ENCODE results near the gene TNPO1.
A peak's percentile ranks its signal among the peaks of the same experiment; 100 is the strongest.

Gene TNPO1

DNA sequence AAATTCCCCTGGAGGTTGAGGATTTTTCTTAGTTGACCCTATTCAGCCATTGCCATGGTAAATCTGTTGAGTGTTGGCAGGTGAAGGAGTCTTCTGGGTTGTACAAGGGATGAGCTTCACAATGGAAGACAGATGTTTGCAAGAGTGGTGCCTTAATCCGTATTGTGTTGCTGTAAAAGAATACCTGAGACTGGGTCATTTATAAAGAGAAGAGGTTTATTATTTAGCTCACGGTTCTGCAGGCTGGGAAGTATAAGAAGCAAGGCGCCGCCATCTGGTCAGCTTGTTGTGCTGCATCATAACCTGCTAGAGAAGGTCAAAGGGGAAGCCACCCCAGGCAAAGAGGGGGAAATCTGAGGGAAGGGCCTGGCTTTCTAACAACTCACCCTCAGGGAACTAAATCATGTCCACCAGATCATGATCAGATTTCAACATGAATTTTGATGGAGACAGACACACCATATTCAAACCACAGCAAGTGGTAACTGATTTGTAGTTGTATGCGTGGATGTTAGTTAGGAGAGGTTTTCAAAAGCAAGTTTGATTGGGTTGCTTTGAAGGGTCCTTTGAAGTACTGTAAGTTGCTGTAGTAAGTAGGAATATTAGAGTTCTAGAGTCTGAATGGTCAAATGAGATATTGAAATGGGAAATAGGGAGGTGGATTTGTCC is 2.5 kb downstream of the TNPO1 start:
- peak; percentile 88 for DNase-seq

GRCh38 chr5:72821776-72822175 is 5.3 kb downstream of the TNPO1 start:
- no peak for DNase-seq

DNA sequence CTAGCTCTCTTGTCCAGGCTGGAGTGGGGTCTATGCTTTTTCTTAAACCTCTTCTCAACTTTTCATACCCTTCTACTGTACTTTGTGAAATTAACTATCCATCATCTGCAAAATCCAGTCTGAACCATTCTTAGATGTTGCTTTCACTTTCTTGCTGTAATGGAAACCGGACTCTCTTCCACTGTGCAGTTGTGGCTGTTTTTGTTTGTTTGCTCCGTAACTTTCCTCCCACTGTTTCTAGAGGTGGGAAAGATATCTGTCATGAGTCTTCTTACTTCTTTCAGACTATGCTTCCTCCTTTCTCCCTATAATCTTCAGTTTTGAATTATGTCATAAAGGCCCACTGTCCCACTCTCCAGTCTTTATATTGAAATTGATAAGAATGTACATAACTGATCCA is 6.5 kb downstream of the TNPO1 start:
- DNase-seq = no peak

GRCh38 chr5:72829707-72830106 is 13.2 kb downstream of the TNPO1 start:
- no peak for DNase-seq

- DNase-seq = no peak
Observed at GRCh38 chr5:72830362-72830761, 13.9 kb downstream of the TNPO1 start.

DNA sequence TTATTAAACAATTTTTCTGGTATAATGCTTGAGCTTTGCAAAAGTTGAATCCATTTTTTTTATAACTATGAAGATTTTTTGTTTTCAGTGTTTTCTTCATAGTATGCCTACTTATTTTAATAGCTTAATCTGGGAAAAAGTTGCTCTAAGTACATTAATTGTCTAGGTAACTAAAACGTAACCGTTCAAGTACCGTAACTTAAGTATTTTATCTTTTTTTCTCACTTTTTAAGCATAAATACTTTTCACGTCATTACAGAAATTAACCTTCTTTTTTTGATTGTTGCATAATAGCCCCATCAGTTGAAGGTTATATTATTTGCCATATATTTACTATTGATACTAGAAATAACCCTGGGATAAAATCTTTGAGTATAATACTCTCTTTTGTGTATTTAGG is 15.2 kb downstream of the TNPO1 start:
- DNase-seq = no peak

DNA sequence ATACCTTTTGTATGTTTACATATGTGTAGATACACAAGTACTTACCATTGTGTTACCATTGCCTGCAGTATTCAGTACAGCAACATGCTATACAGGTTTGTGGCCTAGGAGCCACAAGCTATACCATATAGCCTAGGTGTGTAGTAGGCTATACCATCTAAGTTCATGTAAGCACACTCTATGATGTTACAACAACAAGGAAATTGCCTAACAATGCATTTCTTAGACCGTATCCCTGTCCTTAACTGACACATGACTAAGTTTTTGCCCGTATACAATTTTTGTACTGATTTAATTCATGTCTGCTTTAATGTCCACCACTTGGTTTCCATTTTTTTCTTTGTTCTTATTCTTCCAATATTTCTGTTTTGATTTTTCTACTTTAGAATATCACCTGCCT is 18.5 kb downstream of the TNPO1 start:
- no peak for DNase-seq

GRCh38 chr5:72835633-72836032 is 19.2 kb downstream of the TNPO1 start:
- DNase-seq = no peak

DNA sequence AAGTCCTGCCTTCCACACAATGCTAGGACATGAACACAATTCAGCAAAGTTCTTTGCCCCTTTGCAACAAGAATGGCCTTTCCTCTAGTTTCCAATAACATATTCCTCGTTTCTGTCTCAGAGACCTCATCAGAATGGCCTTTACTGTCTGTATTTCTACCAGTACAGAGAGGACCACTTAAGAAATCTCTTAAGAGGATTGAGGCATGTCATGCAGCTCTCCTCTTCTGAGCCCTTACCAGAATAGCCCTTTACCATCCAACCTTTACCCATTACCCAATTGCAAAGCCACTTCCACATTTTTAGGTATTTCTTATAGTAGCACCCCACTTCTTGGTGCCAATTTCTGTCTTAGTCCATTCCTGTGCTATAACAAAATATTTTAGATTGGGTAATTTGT is 20.3 kb downstream of the TNPO1 start:
- no peak for DNase-seq

DNA sequence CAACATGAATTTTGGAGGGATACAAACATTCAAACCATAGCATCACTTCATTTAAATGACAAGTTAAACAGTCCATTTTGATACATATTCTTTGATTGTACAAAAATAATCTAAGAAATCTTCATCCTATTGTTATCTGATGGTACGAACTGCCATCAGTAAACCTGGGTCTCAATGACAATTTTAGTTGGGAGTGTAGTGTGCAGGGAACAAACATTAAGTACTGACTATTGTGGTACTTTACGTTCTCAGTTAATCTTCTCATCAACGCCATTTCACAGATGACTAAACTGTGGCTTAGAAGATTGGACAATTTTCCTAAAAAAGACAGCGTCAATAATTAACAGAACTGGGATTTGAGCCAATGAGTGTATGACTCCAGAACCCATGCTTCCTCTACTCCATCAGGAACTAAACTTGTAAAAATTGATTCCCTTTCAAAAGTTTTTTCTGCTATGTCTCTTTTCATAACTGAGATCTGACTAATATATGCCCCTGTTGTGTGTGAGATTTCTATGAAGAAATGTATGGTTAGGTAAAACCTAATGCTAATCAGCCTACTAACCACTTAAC is 21.1 kb downstream of the TNPO1 start:
- no peak for DNase-seq

- no peak for DNase-seq
Observed at GRCh38 chr5:72840041-72840440, 23.6 kb downstream of the TNPO1 start.

DNA sequence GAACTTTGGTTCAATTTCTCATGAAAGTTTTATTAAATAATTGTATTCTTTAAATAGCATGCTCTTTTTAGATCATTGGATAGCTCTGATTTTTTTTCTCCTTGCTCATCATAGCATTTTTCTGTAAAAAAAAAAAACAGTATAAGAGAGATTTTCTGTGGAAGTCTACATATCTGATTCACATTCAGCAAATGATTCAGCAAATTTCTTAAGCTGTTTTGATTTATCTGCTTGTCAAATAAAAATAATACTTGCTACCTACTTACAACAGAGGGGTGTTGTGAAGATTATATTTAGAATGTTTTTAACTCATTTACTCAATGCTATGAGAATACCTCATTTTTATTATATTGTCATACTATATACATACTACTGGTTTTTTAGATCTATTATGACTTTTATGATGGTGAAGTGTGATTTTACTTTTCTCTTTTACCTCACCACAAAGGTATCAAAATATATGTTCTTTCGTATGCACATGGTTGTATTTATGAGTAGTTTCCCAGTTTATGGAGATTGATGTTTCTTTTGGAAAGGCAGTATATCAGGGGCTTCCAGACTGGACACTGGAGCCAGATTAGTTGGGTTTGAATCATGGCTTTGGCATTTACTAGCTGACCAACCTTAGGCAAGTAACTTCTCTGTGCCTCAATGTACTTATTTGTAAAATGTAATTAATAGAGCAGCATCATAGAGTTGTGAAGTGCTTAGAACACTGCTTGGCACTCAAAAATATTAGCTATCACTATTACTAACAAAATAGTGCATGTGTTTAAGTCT is 25.5 kb downstream of the TNPO1 start:
- no peak for DNase-seq

DNA sequence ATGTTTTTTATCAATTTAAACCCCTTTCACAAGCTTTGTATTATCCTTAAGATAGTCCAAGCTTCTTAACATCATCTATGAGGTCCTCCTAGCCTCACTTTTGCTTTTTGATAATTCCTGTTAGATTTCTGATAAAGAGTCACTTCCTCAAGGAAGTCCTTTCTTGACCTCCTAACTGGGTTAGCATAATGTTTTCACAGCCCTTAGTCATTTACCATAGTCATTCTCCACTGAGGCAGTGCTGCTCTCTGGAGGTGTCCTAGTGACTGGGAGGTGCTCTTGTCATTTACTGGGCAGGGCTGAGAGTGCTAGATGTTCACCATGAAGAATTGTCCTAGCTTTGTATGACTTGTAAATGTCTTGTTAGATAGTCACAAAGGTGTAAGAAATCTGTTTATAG is 26.4 kb downstream of the TNPO1 start:
- no peak for DNase-seq

- no peak for DNase-seq
Observed at GRCh38 chr5:72844218-72844603, 27.8 kb downstream of the TNPO1 start.

GRCh38 chr5:72845889-72846288 is 29.4 kb downstream of the TNPO1 start:
- no peak for DNase-seq

DNA sequence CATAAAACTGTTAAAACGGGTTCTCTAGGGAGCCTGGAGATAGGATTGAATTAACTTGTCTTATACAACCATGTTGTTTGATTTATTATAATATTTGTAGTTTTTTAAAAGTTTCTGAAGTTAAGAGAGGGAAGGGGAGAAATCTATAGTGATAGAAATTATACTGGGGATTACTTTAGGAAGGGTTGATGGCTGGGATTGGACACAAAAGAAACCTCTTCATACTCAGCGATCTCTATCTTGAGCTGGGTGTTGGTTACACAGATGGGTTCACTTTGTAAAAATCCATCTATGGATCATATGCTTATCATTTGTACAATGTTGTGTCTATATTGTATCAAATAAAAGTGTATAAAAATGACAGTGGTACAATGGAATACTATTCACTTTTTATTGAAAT is 30.0 kb downstream of the TNPO1 start:
- DNase-seq = no peak

DNA sequence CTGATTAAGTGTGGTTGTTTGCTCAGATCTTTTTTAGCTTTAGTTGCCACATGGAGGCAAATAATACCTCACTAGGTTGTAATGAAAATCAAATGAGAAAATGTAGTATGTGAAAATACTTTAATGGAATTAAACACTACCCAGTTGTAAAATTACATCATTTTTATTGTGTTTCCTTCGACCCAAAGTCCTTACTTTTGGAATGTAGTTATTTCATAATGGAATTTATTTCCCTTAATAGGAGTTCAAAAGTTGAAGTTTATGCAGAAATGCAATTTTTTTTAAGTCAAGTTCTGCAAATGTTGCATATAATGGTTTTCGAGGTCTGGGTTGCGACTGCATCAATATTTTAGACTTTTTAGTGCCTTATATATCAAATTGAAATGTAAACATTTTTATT is 31.0 kb downstream of the TNPO1 start:
- DNase-seq = peak; percentile 13

GRCh38 chr5:72847989-72848473 is 31.6 kb downstream of the TNPO1 start:
- peak; percentile 96 for DNase-seq

- peak; percentile 75 for DNase-seq
Observed at GRCh38 chr5:72848474-72849428, 32.3 kb downstream of the TNPO1 start.

- DNase-seq = no peak
Observed at GRCh38 chr5:72849546-72849945, 33.1 kb downstream of the TNPO1 start.

- no peak for DNase-seq
Observed at GRCh38 chr5:72850113-72850512, 33.7 kb downstream of the TNPO1 start.

DNA sequence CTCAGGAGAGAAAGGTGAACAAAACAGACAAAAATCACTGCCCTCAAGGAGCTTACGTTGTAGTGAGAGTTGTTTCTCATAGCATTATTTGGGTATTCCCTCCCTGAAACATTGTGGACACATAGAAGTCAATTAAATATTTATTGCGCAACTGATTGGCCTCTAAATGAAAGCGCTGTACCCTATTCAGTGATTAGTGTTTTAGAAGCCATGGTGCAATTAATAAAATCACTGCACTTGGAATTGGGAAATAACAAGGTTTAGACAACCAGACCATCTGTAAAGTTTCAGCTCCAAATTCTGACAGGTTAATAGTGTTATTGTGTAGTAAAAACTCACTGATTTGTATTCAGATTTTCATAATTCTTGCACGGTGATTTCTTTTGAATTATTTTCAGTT is 35.9 kb downstream of the TNPO1 start:
- DNase-seq = no peak

- no peak for DNase-seq
Observed at GRCh38 chr5:72854419-72854818, 38.0 kb downstream of the TNPO1 start.

All from eye (tissue), 1 donor.